B cell (primary cell): Measurements from ENCODE around the gene MPC1.

Experiments used
- EZH2 ChIP-seq: IDR thresholded peaks from 2 replicates; pipeline ENCODE4 v1.6.1; 2012; ENCODE audit warnings: borderline replicate concordance, low read depth, mild to moderate bottlenecking, moderate library complexity, low read length; ENCODE audit not compliant: insufficient read depth, poor library complexity, severe bottlenecking
- TF ChIP-seq, protein P1 (sequence below): fragments of 200-600 bp; IDR thresholded peaks from one replicate; pipeline ENCODE4 v1.8.0; 2022; ENCODE audit warnings: antibody characterized with exemption, mild to moderate bottlenecking

DNA sequence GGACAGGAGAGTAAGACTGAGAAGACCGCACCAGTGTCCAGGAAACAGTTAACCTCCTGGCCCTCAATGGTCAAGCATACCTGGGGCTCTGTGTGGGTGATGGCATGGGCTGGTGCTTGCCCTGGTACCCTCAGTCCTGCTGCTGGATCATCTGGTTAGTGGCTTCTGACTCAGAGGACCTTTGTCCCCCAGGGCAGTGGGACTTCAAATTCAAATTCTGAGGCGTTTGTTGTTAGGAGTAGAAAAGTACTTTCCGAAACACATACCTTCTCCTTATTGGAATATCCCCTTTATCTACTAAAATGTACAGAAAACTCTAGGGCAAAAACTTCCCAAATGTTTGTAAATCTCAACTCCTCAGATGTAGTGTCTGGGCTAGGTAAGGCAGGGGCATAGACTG lies 36.3 kb downstream of the MPC1 start:
- TF ChIP-seq, protein P1, sequence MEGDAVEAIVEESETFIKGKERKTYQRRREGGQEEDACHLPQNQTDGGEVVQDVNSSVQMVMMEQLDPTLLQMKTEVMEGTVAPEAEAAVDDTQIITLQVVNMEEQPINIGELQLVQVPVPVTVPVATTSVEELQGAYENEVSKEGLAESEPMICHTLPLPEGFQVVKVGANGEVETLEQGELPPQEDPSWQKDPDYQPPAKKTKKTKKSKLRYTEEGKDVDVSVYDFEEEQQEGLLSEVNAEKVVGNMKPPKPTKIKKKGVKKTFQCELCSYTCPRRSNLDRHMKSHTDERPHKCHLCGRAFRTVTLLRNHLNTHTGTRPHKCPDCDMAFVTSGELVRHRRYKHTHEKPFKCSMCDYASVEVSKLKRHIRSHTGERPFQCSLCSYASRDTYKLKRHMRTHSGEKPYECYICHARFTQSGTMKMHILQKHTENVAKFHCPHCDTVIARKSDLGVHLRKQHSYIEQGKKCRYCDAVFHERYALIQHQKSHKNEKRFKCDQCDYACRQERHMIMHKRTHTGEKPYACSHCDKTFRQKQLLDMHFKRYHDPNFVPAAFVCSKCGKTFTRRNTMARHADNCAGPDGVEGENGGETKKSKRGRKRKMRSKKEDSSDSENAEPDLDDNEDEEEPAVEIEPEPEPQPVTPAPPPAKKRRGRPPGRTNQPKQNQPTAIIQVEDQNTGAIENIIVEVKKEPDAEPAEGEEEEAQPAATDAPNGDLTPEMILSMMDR = no peak
- no peak for TF ChIP-seq EZH2
